Liver (tissue), 3 donors: ENCODE results near the gene ZSCAN18.

ENCODE experiments used
- EGR1 ChIP-seq, 2 donors: IDR thresholded peaks; 2 replicates each; pipeline ENCODE4 v1.6.1; 2016 to 2018; ENCODE audit warnings: antibody characterized with exemption in 2 of 2, low read depth in 2 of 2
- FOXA1 ChIP-seq: IDR thresholded peaks from 2 replicates; pipeline ENCODE4 v1.6.1; 2016; ENCODE audit warnings: antibody characterized with exemption
- FOXA2 ChIP-seq: IDR thresholded peaks from 2 replicates; pipeline ENCODE4 v1.6.1; 2016; ENCODE audit warnings: antibody characterized with exemption
- JUND ChIP-seq, 2 donors: IDR thresholded peaks; 2 replicates each; pipeline ENCODE4 v1.6.1; 2016; ENCODE audit warnings: antibody characterized with exemption in 2 of 2
- NR2F2 ChIP-seq: IDR thresholded peaks from 2 replicates; pipeline ENCODE4 v1.6.1; 2016; ENCODE audit warnings: antibody characterized with exemption
- RAD21 ChIP-seq, 2 donors: IDR thresholded peaks; 2 replicates each; pipeline ENCODE4 v1.6.1; 2016; ENCODE audit warnings: antibody characterized with exemption in 2 of 2, mild to moderate bottlenecking in 2 of 2
- SP1 ChIP-seq: IDR thresholded peaks from 2 replicates; pipeline ENCODE4 v1.6.1; 2018; ENCODE audit warnings: antibody characterized with exemption, mild to moderate bottlenecking
- TAF1 ChIP-seq: conservative IDR thresholded peaks from 2 replicates; pipeline ENCODE4 v1.6.1; 2016; ENCODE audit warnings: antibody characterized with exemption, mild to moderate bottlenecking
- YY1 ChIP-seq: IDR thresholded peaks from 2 replicates; pipeline ENCODE4 v1.6.1; 2016; ENCODE audit warnings: antibody characterized with exemption, mild to moderate bottlenecking
- TF ChIP-seq, protein P1 (sequence below): fragments of 150-350 bp; IDR thresholded peaks from 2 replicates; pipeline ENCODE4 v1.5.1; 2017; ENCODE audit warnings: improper control_type of control experiment, low read depth, low read length; ENCODE audit not compliant: missing input control
- TF ChIP-seq, protein P2 (sequence below): IDR thresholded peaks from 2 replicates; pipeline ENCODE4 v1.6.1; 2016; ENCODE audit warnings: antibody characterized with exemption
- TF ChIP-seq, protein P3 (sequence below): IDR thresholded peaks from 2 replicates; pipeline ENCODE4 v1.6.1; 2016; ENCODE audit warnings: antibody characterized with exemption, mild to moderate bottlenecking
- TF ChIP-seq, protein P4 (sequence below): IDR thresholded peaks from 2 replicates; pipeline ENCODE4 v1.6.1; 2016; ENCODE audit warnings: antibody characterized with exemption
- donor health status: healthy.
- donor health status: healthy.

DNA sequence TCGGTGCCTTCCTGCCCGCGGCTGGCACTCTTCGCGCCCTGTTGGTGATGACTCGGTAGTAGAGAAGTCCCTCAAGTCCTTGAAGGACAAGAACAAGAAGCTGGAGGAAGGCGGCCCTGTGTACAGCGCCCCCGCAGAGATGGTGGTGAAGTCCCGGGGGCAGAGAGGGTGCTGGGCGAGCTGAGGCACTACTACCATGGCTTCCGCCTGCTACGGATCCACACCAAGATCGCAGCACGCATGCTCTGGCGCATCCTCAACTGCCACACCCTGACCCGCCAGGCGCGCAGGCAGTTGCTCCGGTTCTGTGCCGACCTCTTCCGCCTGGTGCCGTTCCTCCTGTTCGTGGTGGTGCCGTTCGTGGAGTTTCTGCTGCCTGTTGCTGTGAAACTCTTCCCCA lies 53.1 kb downstream of the ZSCAN18 start:
- TF ChIP-seq RAD21 (IDR thresholded peaks at IDR 0.05), result no peak
- TF ChIP-seq, protein P1, sequence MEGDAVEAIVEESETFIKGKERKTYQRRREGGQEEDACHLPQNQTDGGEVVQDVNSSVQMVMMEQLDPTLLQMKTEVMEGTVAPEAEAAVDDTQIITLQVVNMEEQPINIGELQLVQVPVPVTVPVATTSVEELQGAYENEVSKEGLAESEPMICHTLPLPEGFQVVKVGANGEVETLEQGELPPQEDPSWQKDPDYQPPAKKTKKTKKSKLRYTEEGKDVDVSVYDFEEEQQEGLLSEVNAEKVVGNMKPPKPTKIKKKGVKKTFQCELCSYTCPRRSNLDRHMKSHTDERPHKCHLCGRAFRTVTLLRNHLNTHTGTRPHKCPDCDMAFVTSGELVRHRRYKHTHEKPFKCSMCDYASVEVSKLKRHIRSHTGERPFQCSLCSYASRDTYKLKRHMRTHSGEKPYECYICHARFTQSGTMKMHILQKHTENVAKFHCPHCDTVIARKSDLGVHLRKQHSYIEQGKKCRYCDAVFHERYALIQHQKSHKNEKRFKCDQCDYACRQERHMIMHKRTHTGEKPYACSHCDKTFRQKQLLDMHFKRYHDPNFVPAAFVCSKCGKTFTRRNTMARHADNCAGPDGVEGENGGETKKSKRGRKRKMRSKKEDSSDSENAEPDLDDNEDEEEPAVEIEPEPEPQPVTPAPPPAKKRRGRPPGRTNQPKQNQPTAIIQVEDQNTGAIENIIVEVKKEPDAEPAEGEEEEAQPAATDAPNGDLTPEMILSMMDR, result no peak
- TF ChIP-seq NR2F2, result no peak
- TF ChIP-seq JUND (IDR thresholded peaks at IDR 0.05), result no peak
- TF ChIP-seq, protein P2, sequence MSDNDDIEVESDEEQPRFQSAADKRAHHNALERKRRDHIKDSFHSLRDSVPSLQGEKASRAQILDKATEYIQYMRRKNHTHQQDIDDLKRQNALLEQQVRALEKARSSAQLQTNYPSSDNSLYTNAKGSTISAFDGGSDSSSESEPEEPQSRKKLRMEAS, result no peak
- no peak for TF ChIP-seq TAF1
- TF ChIP-seq YY1, result no peak
- TF ChIP-seq, protein P3, sequence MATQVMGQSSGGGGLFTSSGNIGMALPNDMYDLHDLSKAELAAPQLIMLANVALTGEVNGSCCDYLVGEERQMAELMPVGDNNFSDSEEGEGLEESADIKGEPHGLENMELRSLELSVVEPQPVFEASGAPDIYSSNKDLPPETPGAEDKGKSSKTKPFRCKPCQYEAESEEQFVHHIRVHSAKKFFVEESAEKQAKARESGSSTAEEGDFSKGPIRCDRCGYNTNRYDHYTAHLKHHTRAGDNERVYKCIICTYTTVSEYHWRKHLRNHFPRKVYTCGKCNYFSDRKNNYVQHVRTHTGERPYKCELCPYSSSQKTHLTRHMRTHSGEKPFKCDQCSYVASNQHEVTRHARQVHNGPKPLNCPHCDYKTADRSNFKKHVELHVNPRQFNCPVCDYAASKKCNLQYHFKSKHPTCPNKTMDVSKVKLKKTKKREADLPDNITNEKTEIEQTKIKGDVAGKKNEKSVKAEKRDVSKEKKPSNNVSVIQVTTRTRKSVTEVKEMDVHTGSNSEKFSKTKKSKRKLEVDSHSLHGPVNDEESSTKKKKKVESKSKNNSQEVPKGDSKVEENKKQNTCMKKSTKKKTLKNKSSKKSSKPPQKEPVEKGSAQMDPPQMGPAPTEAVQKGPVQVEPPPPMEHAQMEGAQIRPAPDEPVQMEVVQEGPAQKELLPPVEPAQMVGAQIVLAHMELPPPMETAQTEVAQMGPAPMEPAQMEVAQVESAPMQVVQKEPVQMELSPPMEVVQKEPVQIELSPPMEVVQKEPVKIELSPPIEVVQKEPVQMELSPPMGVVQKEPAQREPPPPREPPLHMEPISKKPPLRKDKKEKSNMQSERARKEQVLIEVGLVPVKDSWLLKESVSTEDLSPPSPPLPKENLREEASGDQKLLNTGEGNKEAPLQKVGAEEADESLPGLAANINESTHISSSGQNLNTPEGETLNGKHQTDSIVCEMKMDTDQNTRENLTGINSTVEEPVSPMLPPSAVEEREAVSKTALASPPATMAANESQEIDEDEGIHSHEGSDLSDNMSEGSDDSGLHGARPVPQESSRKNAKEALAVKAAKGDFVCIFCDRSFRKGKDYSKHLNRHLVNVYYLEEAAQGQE, result no peak
- no peak for TF ChIP-seq FOXA2
- TF ChIP-seq, protein P4, sequence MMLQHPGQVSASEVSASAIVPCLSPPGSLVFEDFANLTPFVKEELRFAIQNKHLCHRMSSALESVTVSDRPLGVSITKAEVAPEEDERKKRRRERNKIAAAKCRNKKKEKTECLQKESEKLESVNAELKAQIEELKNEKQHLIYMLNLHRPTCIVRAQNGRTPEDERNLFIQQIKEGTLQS, result no peak
- TF ChIP-seq SP1, result no peak
- TF ChIP-seq EGR1 (IDR thresholded peaks at IDR 0.05; ENCODE audit: low read depth in 2 of 2), result no peak
- no peak for TF ChIP-seq FOXA1
